GM21529 (cell line): Measurements from ENCODE around the gene MOCOS.
"Not testable (repeated sequence)": the region's sequence is repeated elsewhere in the genome, so short reads cannot be mapped to it uniquely, and the experiment has no call there.

Experiments
- ATAC-seq: cut with Tn5 transposase; IDR thresholded peaks from one replicate; pipeline ENCODE4 v1.9.1; 2021; ENCODE audit not compliant: unreplicated experiment

Gene MOCOS

GRCh38 chr18:36187193-36187825 lies at the start of gene MOCOS:
TSS of gene MOCOS (plus strand) at chr18:36187497. CDS start at chr18:36187540, 43 bp downstream.
- peak; percentile 92 for ATAC-seq

- ATAC-seq: no peak
These were observed 48.1 kb upstream of the MOCOS start for GRCh38 chr18:36139245-36139644.

- no peak for ATAC-seq
These were observed 45.7 kb upstream of the MOCOS start for GRCh38 chr18:36141576-36141975.

- ATAC-seq: no peak
These were observed 44.5 kb upstream of the MOCOS start for GRCh38 chr18:36142751-36143150.

- ATAC-seq: no peak
These were observed 43.9 kb upstream of the MOCOS start for GRCh38 chr18:36143391-36143790.

GRCh38 chr18:36149514-36150289 lies 37.6 kb upstream of the MOCOS start:
- peak; percentile 97 for ATAC-seq

- no peak for ATAC-seq
These were observed 34.5 kb upstream of the MOCOS start for GRCh38 chr18:36152781-36153180.

GRCh38 chr18:36153203-36153602 lies 34.1 kb upstream of the MOCOS start:
- ATAC-seq: no peak

- no peak for ATAC-seq
These were observed 33.5 kb upstream of the MOCOS start for GRCh38 chr18:36153771-36154170.

GRCh38 chr18:36155851-36156757 lies 31.2 kb upstream of the MOCOS start:
- ATAC-seq: no peak

- no peak for ATAC-seq
These were observed 29.9 kb upstream of the MOCOS start for GRCh38 chr18:36157441-36157840.

- ATAC-seq: no peak
These were observed 28.9 kb upstream of the MOCOS start for GRCh38 chr18:36158266-36158867.

GRCh38 chr18:36160959-36161371 lies 26.3 kb upstream of the MOCOS start:
- ATAC-seq: no peak

- ATAC-seq: no peak
These were observed 24.3 kb upstream of the MOCOS start for GRCh38 chr18:36162981-36163380.

GRCh38 chr18:36167692-36168218 lies 19.5 kb upstream of the MOCOS start:
- ATAC-seq: no peak

- ATAC-seq: not testable (repeated sequence)
These were observed 19.0 kb upstream of the MOCOS start for GRCh38 chr18:36168296-36168695.

GRCh38 chr18:36169938-36170337 lies 17.4 kb upstream of the MOCOS start:
- ATAC-seq: no peak

- ATAC-seq: no peak
These were observed 11.8 kb upstream of the MOCOS start for GRCh38 chr18:36175481-36175880.

GRCh38 chr18:36176177-36176584 lies 11.1 kb upstream of the MOCOS start:
- no peak for ATAC-seq

GRCh38 chr18:36176711-36177110 lies 10.6 kb upstream of the MOCOS start:
- ATAC-seq: no peak

GRCh38 chr18:36177913-36178312 lies 9.4 kb upstream of the MOCOS start:
- ATAC-seq: no peak
